Measurements from ENCODE around the gene FUT4. TPM values are rescaled to one million over a fixed set of nuclear protein-coding genes. Genes with fewer than 3 reads are reported as not detected.

The FUT4 gene
- total and polyA plus RNA-seq, 8 donors = 6.1 to 8.4 (median 7.7) TPM

DNA sequence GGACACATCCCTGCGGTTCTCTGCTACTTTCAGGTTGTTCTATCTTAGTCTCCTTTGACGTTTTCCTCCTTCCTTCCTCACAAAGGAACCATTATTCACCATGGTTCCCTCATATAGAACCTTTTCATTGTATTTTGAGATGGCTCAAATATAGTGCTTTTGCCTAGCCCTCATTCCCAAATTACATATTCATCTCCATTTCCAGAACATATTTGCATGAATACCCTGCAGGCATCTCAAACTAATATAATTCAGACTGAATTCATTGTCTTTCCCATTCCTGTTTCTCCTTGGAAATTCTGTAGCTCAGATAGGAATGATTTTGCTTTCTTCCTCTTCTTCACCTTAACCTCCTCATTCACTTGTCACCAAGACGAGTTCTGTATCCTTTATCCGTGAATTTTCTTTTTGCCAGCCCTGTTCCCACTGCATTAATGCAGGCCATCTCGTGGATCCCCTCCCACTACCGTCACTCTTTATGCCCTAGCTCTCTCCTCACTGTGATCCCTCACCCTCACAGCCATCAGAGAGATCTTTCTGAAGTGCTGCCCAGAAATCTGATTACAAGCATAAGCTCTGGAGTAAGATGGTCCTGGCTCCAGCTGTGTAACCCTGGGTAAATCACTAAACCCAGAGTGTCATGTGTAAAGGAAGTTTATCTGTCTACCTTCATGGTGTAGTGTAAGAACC, 46.8 kb downstream of the FUT4 start:
- H3K27ac ChIP-seq = no peak overlapping the region
- ATAC-seq (no peak), DNase-seq (no peak)
- no peak overlapping the region for H3K4me3 ChIP-seq
- H3K4me1 ChIP-seq = peaks cover 0 to under 1% of the 10 kb centered on the region in 2 donors
- H3K9me3 ChIP-seq = no peaks in the 10 kb centered on the region
- no peak for TF ChIP-seq CTCF (IDR thresholded peaks at IDR 0.05)
- no peaks in the 10 kb centered on the region for H3K27me3 ChIP-seq
- peaks cover 0 to 17% of the 10 kb centered on the region in 2 donors for H3K36me3 ChIP-seq
- intact Hi-C loops (cut with DNase I) = no loop called here

GRCh38 chr11:94593030-94593429, 49.3 kb downstream of the FUT4 start:
- Histone ChIP-seq H3K27ac (no peak overlapping the region), H3K27me3 (no peaks in the 10 kb centered on the region), H3K4me1 (no peaks in the 10 kb centered on the region), H3K4me3 (no peak overlapping the region), H3K9me3 (no peaks in the 10 kb centered on the region), H3K36me3 (peaks cover 0 to 17% of the 10 kb centered on the region in 2 donors)
- DNase-seq (no peak), ATAC-seq (no peak)
- intact Hi-C loops (cut with DNase I) = no loop called here
- TF ChIP-seq CTCF (IDR thresholded peaks at IDR 0.05) = no peak

DNA sequence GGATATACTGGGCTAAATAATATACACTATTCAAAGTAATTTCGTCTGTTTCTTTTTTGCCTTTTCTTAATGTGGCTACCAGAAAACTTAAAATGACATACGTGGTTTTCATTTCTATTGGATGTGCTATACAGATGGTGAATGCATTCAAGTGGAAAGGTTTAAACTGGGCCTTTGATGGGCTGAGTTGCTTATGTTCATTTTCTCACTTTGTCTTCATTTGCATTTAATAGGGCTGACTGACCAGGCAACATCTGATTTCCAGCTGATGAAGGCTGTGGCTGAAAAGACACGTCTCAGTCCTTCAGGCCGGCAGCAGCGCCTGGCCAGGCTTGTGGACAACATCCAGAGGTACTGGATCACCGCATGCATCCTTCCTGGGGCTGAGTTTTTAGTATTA, 51.4 kb downstream of the FUT4 start:
- no peak overlapping the region for H3K27ac ChIP-seq
- TF ChIP-seq CTCF (IDR thresholded peaks at IDR 0.05) = no peak
- H3K4me1 ChIP-seq = no peaks in the 10 kb centered on the region
- no peaks in the 10 kb centered on the region for H3K27me3 ChIP-seq
- DNase-seq (no peak), ATAC-seq (no peak)
- no peaks in the 10 kb centered on the region for H3K9me3 ChIP-seq
- H3K4me3 ChIP-seq = no peak overlapping the region
- H3K36me3 ChIP-seq = peaks cover 0 to 16% of the 10 kb centered on the region in 2 donors
- intact Hi-C loops (cut with DNase I) = no loop called here

- Histone ChIP-seq H3K27me3 (no peaks in the 10 kb centered on the region), H3K27ac (no peak overlapping the region), H3K9me3 (no peaks in the 10 kb centered on the region), H3K4me3 (no peak overlapping the region), H3K4me1 (peaks cover 0 to 8% of the 10 kb centered on the region in 2 donors), H3K36me3 (peaks cover 0 to 11% of the 10 kb centered on the region in 2 donors)
- DNase-seq (peak in 1 of 4 donors; percentile 16), ATAC-seq (no peak)
- intact Hi-C loops (cut with DNase I) = no loop called here
- TF ChIP-seq CTCF (IDR thresholded peaks at IDR 0.05) = no peak
Observed at GRCh38 chr11:94597896-94598295, 54.2 kb downstream of the FUT4 start.

Other genes starting within 250 kb of the FUT4 start
- gene IZUMO1R, start 239.3 kb upstream of the FUT4 start, total RNA-seq = not detected
- gene IZUMO1R, start 239.3 kb upstream of the FUT4 start, polyA plus RNA-seq (ENCODE audit: insufficient read length in 6 of 6) = not detected
- under 1 TPM in 1 of 2 donors, not detected in 1; 0.08 TPM for gene GPR83, start 142.5 kb upstream of the FUT4 start, total RNA-seq
- gene GPR83, start 142.5 kb upstream of the FUT4 start, polyA plus RNA-seq (ENCODE audit: insufficient read length in 6 of 6) = under 1 TPM; 0.32 to 0.41 (median 0.37) TPM
- 10 to 100 TPM; 15.5 to 20.8 TPM for gene MRE11, start 50.1 kb upstream of the FUT4 start, total RNA-seq
- 10 to 100 TPM; 24.8 to 45.3 (median 34.0) TPM for gene MRE11, start 50.1 kb upstream of the FUT4 start, polyA plus RNA-seq (ENCODE audit: insufficient read length in 6 of 6)
- 10 to 100 TPM in 1 of 2 donors, 1 to 10 TPM in 1; 9.8 to 13.1 TPM for gene ANKRD49, start 49.9 kb upstream of the FUT4 start, total RNA-seq
- gene ANKRD49, start 49.9 kb upstream of the FUT4 start, polyA plus RNA-seq (ENCODE audit: insufficient read length in 6 of 6) = 10 to 100 TPM; 22.8 to 30.5 (median 27.3) TPM
- 1 to 10 TPM in 1 of 2 donors, not detected in 1; 1.8 TPM for gene C11orf97, start 31.5 kb upstream of the FUT4 start, total RNA-seq
- gene C11orf97, start 31.5 kb upstream of the FUT4 start, polyA plus RNA-seq (ENCODE audit: insufficient read length in 6 of 6) = 1 to 10 TPM in 4 of 6 donors, under 1 TPM in 2; 0.47 to 4.1 (median 2.1) TPM
- gene PIWIL4, start 23.4 kb downstream of the FUT4 start, total RNA-seq = 1 to 10 TPM; 1.3 to 2.7 TPM
- 1 to 10 TPM; 4.5 to 7.5 (median 6.5) TPM for gene PIWIL4, start 23.4 kb downstream of the FUT4 start, polyA plus RNA-seq (ENCODE audit: insufficient read length in 6 of 6)
- 10 to 100 TPM; 42.7 to 52.0 TPM for gene AMOTL1, start 224.4 kb downstream of the FUT4 start, total RNA-seq
- gene AMOTL1, start 224.4 kb downstream of the FUT4 start, polyA plus RNA-seq (ENCODE audit: insufficient read length in 6 of 6) = 10 to 100 TPM; 52.6 to 67.9 (median 57.1) TPM

Data from left lung (tissue), 10 donors.